Measurements from ENCODE around the gene IL33. TPM values are rescaled to one million over a fixed set of nuclear protein-coding genes. Genes with fewer than 3 reads are reported as not detected.

Gene IL33
- polyA plus RNA-seq, 1 donor (not counting 4 experiments of a cell fraction or from before 2014, with no cell fraction given), result 7.8 TPM

DNA sequence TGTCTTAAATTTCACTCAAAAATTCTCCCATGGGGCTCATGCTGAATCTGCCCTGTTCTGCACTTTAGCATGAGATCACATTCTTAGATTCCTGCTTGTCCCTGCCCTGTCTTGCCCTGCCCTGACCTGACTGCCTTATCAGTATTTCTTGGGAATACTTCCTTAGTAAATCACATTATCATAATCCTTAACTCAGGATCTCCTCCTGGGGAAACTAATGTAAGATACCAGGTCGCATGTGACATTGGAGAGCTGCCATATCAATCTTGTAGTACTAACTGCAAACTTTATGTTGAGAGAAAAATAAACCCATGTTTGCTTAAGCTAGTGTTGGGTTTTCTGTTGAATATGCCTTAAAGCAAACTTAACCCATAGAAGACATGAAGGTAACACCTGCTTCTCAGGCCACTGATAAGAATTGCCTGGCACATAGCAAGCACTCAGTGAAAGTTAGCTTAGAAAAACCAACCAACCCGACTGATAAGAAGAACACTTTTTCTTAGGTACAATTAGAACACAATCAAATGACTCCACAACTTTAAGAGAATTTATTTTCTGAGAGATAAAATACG lies 53.3 kb downstream of the IL33 start:
- no peak for DNase-seq (ENCODE audit: low read depth, low spot score)
- dilution Hi-C loops (cut with MboI; ENCODE audit: extremely low pct_ligation_motif_present, low sequenced_read_pairs), result no loop called here
- no peak overlapping the region for H3K27ac ChIP-seq (ENCODE audit: control insufficient read depth, insufficient read depth, low read length)

DNA sequence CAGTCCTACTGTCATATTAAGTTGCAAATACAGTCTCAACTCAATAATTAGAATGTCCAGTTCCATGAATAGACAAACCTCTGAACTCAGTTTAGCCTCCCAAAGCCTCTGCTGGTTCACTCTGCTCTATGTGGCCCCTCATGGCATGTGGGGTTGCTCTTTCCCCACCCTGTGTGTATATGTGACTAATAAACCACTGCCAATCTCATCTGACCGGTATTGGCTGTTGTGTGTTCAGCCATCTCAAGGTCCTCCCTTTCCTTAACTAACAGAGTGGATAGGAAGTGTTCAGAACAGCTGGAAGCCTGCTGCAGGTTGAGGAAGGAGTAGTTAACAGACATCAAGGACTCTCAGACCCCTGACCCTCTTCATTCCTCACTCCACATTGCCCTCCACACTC lies 55.3 kb downstream of the IL33 start:
- DNase-seq (ENCODE audit: low read depth, low spot score) (no peak), FAIRE-seq (no peak)
- Histone ChIP-seq H4K20me1 (ENCODE audit: control insufficient read depth, extremely low read depth, insufficient read depth, low read length) (no peaks in the 10 kb centered on the region), H3K9ac (ENCODE audit: control insufficient read depth, extremely low read depth, insufficient read depth, low read length) (no peak overlapping the region), H3K4me1 (ENCODE audit: control insufficient read depth, extremely low read depth, insufficient read depth, low read length) (peaks cover 10% of the 10 kb centered on the region), H3K9me1 (ENCODE audit: control insufficient read depth, extremely low read depth, insufficient read depth, low read length) (no peaks in the 10 kb centered on the region), H3K4me3 (ENCODE audit: control insufficient read depth in 2 of 3, extremely low read depth in 1 of 3, insufficient read depth in 2 of 3, low read depth in 1 of 3, low read length in 3 of 3) (no peak overlapping the region), H3K79me2 (ENCODE audit: control insufficient read depth, insufficient read depth, low read length) (no peaks in the 10 kb centered on the region), H3K27ac (ENCODE audit: control insufficient read depth, insufficient read depth, low read length) (no peak overlapping the region), H3K27me3 (ENCODE audit: control insufficient read depth, extremely low read depth, insufficient read depth, low read length) (no peaks in the 10 kb centered on the region), H3K36me3 (ENCODE audit: control insufficient read depth in 2 of 2, extremely low read depth in 1 of 2, insufficient read depth in 2 of 2, low read length in 2 of 2) (no peaks in the 10 kb centered on the region), H3K4me2 (ENCODE audit: control insufficient read depth, extremely low read depth, insufficient read depth, low read depth, low read length) (no peak overlapping the region), H3K9me3 (ENCODE audit: control insufficient read depth, low read depth, low read length) (no peaks in the 10 kb centered on the region), H2AFZ (ENCODE audit: control insufficient read depth, low read length) (no peak overlapping the region)
- dilution Hi-C loops (cut with MboI; ENCODE audit: extremely low pct_ligation_motif_present, low sequenced_read_pairs), result no loop called here
- TF ChIP-seq, protein P1, sequence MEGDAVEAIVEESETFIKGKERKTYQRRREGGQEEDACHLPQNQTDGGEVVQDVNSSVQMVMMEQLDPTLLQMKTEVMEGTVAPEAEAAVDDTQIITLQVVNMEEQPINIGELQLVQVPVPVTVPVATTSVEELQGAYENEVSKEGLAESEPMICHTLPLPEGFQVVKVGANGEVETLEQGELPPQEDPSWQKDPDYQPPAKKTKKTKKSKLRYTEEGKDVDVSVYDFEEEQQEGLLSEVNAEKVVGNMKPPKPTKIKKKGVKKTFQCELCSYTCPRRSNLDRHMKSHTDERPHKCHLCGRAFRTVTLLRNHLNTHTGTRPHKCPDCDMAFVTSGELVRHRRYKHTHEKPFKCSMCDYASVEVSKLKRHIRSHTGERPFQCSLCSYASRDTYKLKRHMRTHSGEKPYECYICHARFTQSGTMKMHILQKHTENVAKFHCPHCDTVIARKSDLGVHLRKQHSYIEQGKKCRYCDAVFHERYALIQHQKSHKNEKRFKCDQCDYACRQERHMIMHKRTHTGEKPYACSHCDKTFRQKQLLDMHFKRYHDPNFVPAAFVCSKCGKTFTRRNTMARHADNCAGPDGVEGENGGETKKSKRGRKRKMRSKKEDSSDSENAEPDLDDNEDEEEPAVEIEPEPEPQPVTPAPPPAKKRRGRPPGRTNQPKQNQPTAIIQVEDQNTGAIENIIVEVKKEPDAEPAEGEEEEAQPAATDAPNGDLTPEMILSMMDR (optimal IDR thresholded peaks at IDR 0.05 in 1 of 3, IDR thresholded peaks at IDR 0.05 in 1 of 3, conservative IDR thresholded peaks at IDR 0.05 in 1 of 3; ENCODE audit: extremely low read depth in 1 of 3, insufficient read depth in 2 of 3, low read length in 3 of 3), result no peak
- no peak for TF ChIP-seq EZH2 (IDR thresholded peaks at IDR 0.05; ENCODE audit: low read length)

More for the DNA sequence above, 53.3 kb downstream of the IL33 start:
- Histone ChIP-seq H3K36me3 (ENCODE audit: control insufficient read depth in 2 of 2, extremely low read depth in 1 of 2, insufficient read depth in 2 of 2, low read length in 2 of 2) (no peaks in the 10 kb centered on the region), H3K9ac (ENCODE audit: control insufficient read depth, extremely low read depth, insufficient read depth, low read length) (no peak overlapping the region), H3K9me3 (ENCODE audit: control insufficient read depth, low read depth, low read length) (no peaks in the 10 kb centered on the region), H3K4me2 (ENCODE audit: control insufficient read depth, extremely low read depth, insufficient read depth, low read depth, low read length) (no peak overlapping the region), H2AFZ (ENCODE audit: control insufficient read depth, low read length) (no peak overlapping the region), H3K4me3 (ENCODE audit: control insufficient read depth in 2 of 3, extremely low read depth in 1 of 3, insufficient read depth in 2 of 3, low read depth in 1 of 3, low read length in 3 of 3) (no peak overlapping the region), H3K27me3 (ENCODE audit: control insufficient read depth, extremely low read depth, insufficient read depth, low read length) (no peaks in the 10 kb centered on the region), H3K79me2 (ENCODE audit: control insufficient read depth, insufficient read depth, low read length) (no peaks in the 10 kb centered on the region), H4K20me1 (ENCODE audit: control insufficient read depth, extremely low read depth, insufficient read depth, low read length) (no peaks in the 10 kb centered on the region), H3K4me1 (ENCODE audit: control insufficient read depth, extremely low read depth, insufficient read depth, low read length) (peaks cover 10% of the 10 kb centered on the region), H3K9me1 (ENCODE audit: control insufficient read depth, extremely low read depth, insufficient read depth, low read length) (no peaks in the 10 kb centered on the region)
- no peak for TF ChIP-seq EZH2 (IDR thresholded peaks at IDR 0.05; ENCODE audit: low read length)
- TF ChIP-seq, protein P1 (optimal IDR thresholded peaks at IDR 0.05 in 1 of 3, IDR thresholded peaks at IDR 0.05 in 1 of 3, conservative IDR thresholded peaks at IDR 0.05 in 1 of 3; ENCODE audit: extremely low read depth in 1 of 3, insufficient read depth in 2 of 3, low read length in 3 of 3), result no peak
- peak; percentile 26 for FAIRE-seq

Data from keratinocyte (primary cell).